HG02798 (cell line): ENCODE data around the gene C19orf25.
"Not testable (repeated sequence)": the region's sequence is repeated elsewhere in the genome, so short reads cannot be mapped to it uniquely, and the experiment has no call there.

ENCODE experiments used
- ATAC-seq: cut with Tn5 transposase; IDR thresholded peaks from one replicate; pipeline ENCODE4 v1.9.1; 2021; ENCODE audit warnings: mild to moderate bottlenecking; ENCODE audit not compliant: unreplicated experiment, poor library complexity

C19orf25 gene

DNA sequence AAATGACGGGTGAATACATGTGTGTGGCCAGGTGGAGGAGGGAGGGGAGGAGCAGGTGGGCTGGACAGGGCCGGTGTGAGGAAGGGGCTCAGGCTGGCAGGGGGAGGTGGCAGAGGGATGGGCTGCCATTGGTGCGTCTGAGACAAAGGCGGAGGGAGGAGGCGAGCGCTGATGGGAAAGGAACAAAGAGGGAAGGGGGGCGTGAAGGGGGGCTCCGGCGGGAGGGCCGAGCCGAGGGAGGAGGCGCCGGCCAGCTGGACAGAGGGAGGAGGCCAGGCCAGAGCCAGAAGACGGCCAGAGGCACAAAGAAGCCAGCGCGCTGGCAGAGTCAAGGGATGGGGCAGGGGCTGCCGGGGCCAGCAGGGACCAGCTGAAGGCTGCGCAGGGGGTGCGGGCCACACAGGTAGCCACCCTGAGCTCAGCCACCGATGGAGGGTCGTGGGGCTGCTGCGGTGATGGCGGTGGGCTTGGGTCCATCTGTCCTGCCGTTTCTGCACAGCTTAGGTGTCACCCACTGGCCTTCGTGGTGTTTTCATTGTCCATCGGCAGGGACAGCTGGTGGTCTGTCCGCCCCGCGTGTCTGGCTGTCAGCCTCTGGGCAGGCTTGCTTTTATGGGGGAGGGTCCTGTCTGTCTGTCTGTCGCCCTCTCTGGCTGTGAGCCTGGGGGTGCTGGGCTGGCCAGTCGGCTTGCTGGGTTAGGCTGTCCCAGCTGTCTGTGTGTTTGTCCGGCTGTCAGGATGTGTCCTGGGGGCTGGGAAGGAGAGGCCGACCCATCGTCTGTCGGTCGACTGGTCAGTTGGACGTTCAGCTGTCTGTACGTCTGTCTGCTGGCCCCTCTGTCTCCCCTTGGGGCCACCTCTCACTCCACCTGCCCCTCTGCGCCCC is 26.9 kb downstream of the C19orf25 start:
- ATAC-seq: no peak

DNA sequence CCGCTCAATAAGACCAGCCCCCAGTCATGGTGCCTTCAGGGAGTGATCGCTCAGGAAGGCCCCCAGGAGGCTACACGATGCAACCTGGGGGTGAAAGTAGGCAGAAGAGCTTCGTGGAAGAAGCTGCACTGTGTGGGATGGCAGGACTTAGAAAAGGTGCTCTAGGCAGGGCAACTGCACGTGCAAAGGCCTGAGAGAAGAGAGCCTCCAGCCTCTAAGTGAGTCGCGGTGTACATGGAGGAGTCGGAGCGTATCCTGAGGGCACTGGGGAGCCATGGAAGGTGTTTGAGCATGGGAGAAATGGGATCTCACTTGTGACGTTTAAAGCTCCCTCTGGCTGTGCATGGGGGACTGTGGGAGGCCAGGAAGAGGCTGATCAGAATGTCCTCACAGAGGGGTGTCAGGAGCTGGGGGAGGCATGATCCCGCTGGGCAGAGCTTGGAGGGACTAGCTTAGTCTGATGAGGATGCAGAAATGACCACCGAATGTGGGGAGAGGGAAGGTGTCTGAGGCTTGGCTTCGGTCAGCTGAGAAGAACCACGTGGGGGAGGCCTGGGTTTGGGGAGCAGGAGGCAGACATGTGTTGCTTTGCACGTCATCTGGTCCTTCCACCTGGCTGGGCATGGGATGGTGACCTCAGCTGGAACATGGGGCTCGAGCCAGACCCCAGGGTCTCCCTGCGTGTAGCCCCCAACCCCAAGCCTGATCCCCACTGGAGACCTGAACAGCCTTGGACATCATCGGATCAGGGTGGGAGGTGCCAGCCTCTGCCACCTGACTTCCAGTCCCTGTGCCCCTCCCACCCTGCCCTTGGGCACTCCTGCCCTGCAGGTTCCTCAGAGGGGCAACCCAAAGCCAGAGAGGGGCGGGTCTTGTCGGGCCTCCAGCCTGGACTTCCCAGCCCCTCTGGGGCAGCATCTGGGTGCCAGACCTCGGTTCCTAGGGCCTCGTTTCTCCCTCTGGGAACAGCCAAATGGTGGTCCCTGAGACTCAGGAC is 28.0 kb downstream of the C19orf25 start:
- no peak for ATAC-seq

DNA sequence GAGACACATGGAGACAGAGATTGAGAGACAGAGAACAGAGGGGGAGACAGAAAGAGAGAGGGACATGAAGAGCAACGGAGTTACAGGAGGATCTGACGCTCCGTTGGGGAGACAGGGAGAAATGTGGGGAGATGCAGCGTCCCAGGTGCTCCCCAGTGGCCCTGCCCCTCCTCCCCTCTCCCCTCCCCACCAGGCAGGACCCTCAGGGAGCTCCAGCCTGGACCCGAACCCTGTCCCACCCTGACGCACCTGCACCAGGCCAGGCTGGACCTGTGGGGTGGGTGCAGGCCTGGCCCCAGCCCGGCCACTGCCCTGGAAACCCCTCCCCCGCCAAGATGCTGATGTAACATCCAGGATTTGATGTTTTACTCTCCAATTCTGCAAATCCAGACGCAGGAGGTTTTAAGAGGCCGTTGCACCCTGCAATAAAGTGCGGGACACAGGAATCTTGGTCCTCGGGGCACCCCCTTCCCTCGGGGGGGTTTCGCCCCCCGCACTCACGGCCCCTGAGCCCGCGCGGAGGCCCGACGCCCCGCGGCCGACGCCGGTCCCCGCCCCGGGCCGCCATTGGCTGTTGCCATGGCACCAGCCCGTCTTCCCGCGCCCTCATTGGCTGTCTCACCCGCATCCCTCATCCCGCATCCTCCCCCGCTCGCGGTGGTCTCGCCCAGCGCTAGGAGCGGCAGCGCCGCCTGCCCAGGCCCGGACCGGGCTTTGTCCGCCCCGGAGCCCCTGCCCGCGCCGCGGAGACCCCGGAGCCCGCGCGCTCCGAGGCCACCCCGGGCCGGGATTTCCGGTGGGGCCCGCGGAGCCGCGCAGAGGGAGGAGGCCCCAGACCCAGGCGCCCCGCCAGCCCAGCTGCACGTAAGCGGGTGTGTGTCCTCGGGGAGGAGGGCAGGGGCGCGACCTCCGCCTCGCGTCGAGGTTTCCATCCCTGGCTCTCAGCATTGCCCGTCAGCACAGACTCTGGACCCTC is 29.3 kb downstream of the C19orf25 start, which contains the start of gene APC2:
APC2 (plus strand) TSS at position 655 of the 976 bp plus-strand sequence. CDS start 2,881 bp downstream, outside the sequence.
- no peak for ATAC-seq

DNA sequence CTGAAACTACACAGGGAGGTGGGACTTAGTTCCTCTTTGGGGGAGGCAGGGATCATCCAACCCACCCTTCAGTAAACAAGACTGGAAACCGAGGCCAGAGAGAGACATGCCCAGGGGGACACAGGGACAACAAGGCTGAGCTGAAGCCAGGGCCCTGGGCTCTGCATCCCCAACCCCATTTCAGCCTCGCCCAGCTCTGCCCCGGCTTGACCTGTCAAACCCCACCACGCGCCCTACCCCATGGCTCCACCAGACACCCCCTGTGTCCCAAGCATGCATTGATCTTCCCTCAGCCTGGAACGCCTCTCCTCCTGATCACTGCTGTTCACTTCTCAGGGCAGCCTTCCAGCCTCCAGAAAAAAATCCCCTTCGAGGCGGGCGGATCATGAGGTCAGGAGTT is 31.1 kb downstream of the C19orf25 start:
- no peak for ATAC-seq

DNA sequence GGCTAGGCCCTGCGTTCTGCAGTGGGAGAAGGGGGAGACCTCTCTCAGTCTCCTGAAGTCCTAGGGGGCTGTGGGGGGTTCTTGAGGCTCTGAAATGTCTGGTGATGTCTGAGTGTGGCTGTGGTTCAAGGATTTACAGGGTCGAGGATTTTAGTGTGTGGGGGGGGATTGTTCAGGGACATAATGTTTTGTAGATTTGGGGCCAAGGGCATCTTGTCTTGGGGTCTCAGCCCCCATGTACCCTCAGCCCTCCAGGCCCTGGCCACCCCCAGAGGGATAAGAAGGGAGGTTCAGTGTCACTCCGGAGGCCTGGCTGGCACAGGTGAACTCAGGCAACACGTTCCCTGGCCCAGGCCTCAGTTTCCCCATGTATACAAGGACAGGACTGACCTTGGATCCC is 31.5 kb downstream of the C19orf25 start:
- ATAC-seq: no peak

DNA sequence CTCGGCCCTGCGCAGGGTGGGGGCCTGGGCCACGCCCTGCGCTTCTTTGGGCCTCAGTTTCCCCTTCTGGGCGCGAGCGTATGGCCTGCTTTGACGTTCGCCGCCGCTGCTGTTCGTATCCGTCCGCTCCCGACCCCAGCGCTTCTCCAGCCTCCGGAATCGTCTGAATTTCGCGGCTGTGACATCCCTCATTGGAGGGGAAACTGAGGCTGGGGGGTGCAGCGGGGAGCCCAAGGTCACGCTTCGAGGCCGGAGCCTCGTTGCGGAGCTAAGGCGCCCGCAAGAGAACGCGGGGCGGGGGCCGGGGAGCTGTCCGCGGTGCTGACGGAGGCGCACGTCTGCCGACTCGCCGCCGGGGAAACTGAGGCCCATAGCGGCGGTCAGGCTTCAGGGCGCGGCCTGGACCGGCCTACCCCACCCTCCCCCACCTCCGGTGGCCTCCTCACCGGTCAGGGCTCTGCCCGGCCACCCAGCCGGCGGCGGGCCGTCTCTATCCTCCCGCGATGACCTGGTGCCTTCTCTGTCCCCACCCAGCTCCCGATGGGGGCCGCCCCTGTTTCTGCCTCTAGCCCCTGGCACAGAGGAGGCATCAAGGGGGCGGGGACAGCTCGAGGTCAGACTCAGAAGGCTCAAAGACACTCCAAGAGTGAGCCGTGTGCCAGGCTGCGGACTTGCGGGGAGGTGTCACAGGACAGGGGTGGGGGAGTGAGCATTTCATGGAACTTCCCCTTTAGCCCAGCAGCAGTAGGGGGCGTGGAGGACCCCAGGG is 32.1 kb downstream of the C19orf25 start:
- ATAC-seq: no peak

DNA sequence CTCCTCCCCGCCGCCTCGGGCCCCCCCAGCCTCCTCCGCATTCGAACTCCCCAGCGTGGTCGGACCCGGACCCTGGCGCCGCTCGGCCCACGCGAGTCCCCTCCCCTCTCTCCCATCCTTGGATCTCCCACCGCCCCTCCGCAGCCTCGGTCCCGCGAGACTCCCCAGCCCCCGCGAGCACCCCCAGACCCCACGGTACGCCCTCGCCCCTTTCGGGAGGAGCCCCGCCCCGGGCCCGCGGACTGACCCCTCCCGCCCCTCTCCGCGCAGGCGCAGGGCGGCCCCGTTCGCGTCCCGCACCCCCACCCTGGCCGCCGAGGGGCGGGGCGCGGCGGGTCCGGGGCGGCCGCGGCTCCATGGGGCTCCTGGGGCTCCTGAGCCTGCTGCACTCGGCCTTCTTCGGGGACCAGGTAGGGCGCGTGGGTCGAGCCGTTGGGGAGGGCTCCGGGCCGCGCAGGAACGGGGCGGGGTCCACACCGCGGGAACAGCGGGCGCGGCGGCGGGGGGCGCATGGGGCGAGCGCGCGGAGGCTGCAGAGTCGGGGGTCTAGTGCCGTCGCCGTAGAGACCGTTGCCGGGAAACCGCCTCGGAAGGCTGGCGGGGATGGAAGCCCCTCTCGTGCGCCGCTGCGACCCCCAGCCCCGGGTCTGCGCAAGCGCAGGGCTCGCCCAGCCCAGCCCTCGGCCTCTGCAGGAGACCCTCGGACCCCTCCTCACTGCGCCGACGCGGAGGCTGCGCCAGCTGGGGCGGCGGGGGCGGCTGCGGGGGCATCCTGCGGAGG is 32.9 kb downstream of the C19orf25 start:
- ATAC-seq: no peak

DNA sequence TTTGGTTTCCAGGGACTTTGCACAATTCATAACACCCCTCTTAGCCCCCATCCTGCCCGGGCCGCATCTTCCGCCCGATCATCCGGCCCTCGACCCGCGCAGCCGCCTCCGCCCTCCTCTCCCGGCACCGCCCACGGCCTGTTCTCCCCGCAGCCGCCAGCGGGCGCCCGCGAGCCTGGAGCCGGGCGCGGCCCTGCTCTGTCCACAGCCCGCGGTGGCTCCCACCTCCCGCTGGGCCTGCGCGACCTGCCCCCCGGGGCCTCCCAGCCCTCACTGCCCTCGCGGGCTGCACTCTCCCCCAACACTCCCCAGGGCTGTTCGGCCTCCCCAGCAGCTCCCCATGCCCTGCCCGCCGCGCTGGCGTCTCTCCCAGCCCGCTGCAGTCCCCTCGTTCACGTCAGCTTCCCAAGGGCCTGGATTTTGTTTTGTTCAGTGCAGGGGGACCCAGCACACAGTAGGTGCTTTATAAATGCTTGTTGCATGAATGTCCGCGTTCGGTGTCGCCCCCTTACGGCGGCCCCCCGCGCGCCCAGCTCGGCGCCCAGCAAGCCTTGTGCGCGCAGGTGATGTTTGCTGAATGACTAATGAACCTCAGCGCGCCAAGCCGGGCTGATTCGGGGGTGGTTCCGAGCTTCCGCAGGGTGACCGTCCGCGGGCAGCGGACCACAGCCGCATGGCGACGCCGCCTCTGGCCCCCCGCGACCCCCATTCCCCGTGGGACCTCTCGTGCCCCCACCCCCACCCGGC is 33.7 kb downstream of the C19orf25 start:
- ATAC-seq: peak; percentile 76

DNA sequence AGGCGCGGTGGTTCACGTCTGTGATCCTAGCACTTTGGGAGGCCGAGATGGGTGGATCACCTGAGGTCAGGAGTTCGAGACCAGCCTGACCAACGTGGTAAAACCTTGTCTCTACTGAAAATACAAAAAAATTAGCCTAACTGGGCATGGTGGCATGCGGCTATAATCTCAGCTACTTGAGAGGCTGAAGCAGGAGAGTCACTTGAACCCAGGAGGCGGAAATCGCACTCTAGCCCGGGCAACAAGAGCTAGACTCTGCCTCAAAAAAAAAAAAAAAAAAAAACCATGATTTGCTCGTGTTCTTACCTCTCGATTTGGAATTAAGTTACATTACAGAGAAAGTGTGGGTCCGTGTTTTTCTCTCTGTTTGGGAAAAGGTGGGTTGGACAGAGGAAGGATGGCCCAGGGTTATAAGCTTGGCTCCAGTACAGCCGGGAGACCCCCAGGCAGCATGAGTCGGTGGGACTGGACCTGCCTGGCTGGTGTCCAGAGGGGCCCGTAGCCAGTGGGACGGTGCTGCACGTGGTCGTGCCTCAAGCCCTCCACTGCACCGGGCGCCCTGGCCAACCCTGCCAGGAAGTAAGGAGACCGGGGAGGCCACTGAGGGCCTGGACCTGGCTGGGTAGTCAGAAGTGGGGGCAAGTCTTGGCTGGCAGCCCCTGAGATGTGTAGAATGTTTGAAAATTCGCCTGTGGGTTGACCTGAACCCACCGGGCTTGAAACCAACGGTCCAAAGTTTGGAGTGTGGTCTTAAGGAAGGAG is 37.2 kb downstream of the C19orf25 start:
- ATAC-seq: no peak

DNA sequence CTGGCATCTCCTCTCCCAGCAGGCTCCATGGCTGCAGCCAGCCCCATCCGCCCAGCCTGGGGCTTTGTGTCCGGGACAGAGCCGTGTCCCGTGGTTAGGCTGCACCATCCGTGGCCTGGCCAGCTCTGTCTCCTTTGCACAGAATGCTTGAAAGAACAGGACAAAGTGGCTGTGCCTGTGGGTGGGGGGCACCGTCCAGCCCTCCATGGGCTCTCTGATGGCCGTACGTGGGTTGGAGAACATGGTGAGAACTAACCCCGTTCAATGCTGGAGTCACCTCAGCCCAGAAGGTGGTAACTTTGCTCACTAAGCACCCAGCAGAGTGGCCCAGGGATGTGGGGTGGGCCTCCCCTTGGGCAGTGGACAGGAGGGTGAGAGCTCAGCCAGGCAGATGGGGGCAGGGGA is 38.0 kb downstream of the C19orf25 start:
- no peak for ATAC-seq

DNA sequence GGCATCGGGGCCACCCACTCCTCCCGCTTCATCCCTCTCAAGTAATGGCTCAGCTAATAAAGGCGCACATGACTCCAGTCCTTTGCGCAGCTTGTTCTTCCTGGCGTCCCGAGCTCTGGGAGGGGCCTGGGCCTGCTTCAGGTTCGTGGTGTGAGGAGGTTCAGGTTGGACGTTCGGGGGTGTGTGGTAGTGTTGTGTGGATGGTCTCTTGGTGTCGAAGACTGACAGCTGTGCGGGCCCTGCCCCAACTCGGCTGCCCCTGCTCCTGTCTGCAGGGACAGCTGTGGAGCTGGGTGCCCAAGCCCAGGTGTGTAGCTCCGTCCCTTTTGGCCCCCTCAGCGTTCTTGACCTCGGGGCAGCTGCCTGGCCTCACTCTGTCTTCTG is 38.6 kb downstream of the C19orf25 start:
- ATAC-seq: no peak

DNA sequence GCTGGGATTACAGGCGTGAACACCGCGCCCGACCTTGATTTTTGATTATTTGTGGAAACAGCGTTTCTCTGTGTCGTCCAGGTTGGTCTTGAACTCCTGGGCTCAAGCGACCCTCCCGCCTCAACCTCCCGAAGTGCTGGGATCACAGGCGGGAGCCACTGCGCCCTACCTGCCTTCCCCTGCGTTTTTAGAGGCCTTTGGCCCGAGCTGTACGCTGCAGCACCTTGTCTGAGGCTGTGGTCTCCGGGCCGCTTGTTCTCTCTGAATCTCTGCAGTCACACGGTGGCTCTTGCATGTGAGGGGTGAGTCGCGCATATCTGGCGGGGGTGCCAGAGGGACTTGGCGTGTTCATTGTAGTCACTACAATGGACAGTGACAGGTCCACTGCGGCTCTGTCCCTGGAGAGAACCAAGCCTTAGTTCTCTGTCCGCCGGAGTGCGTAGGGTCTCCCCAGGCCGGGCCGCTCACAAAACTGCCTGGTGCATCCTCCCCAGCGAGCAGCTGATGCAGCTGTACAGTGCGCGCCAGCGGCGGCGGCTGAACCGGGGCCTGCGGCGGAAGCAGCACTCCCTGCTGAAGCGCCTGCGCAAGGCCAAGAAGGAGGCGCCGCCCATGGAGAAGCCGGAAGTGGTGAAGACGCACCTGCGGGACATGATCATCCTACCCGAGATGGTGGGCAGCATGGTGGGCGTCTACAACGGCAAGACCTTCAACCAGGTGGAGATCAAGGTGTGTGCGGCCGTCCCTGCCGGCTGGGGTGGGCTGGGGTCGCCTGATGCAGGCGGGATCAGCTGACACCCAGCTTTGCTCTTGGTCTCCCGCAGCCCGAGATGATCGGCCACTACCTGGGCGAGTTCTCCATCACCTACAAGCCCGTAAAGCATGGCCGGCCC is 39.2 kb downstream of the C19orf25 start:
- not testable (repeated sequence) for ATAC-seq

DNA sequence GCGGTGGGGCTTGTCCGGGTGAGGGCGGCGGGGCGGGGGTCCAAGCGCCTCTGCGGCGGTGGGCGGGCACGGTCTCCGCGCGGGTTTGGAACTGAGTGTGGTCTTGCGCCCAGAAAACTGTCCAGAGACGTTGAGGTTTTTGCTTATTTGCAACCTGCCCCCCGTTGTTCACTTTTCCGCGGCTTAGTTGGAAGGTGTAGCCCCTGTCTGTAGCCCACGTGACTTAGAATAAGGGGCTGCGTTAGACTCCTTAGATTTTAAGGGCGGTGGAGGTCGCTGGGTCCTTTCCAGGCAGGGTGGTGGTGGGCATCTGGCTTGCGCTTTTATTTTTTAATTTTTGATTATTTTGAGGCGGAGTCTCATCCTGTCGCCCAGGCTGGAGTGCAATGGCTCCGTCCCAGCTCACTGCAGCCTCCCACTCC is 40.1 kb downstream of the C19orf25 start:
- no peak for ATAC-seq

DNA sequence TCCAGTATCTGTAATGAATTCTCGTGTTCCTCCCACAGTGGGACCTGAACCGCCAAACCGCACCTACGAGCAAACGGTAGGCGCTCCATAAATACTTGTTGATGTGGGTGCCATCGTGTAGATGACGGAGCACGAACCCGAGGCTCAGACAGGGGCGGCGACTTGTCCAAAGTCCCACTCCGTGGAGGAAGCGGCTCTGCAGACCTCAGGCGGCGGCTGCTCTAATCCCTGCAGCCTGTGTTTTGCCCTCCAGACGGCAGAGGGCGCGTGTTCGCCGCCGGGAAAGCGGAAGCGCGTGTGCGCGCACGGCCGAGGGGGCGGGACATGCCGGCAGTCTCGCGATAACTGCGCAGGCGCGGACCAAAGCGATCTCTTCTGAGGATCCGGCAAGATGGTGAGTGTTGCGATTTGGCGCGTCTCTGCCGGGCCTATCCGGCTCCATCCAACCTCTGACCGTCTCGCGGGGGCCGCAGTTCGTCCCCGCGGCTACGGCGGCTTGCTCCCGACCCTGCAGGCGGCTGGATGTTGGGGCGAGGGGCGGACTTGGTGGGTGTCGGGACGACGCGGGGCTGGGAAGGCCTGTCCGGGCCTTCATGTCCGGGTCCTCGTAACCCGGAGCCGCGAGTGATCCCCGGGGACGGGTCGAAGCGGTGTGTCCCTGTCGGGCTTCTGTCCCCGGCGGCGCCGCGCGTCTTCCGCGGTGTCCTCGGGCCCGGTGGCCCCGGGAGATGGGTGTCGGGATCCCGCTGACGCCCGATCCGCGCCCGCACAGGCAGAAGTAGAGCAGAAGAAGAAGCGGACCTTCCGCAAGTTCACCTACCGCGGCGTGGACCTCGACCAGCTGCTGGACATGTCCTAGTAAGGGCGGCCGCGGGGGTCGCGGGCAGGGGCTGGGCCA is 40.7 kb downstream of the C19orf25 start, which contains the start of gene RPS15:
RPS15 (plus strand) TSS at position 362 of the 898 bp plus-strand sequence; CDS start at position 392, 30 bp downstream.
- peak; percentile 91 for ATAC-seq

DNA sequence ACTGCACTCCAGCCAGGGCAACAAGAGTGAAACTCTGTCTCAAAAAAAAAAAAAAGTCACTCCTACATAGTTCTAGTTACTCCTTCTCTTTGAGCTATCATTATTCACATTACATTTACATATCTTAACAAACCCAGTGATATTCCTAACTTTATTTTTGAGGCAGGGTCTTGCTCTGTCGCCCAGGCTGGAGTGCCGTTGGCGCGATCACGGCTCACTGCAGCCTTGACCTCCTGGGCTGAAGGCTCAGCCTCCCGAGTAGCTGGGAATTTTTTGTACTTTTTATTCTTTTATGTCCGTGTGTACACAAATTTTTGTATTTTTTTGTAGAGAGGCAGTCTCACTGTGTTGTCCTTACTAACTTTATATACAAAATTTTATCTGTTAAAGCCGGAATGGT is 41.4 kb downstream of the C19orf25 start:
- no peak for ATAC-seq
